Retinal pigment epithelial cell (primary cell): ENCODE results near the gene STAT6.
A peak's percentile ranks its signal among the peaks of the same experiment; 100 is the strongest.

ENCODE experiments used
- DNase-seq: peaks from one replicate; pipeline ENCODE4 v3.0.0-alpha.2; 2010; ENCODE audit warnings: low read depth
- H3K4me3 ChIP-seq: 2 replicates; pipeline ENCODE4 v1.5.1; 2011; ENCODE audit warnings: mild to moderate bottlenecking, low read length, control low read depth, moderate library complexity
- CTCF ChIP-seq: conservative IDR thresholded peaks from 2 replicates; pipeline ENCODE4 v1.5.1; 2011; ENCODE audit warnings: low read depth, low read length, control low read depth, inconsistent platforms

Gene STAT6

GRCh38 chr12:57112492-57113294 lies 1.5 kb upstream of the STAT6 start:
- TF ChIP-seq CTCF = peak; percentile 77
- DNase-seq = no peak
- peak overlapping the region; percentile 64 for H3K4me3 ChIP-seq

- H3K4me3 ChIP-seq = peak overlapping the region; percentile 64
- no peak for TF ChIP-seq CTCF
- DNase-seq = no peak
These were observed 795 bp downstream of the STAT6 start for GRCh38 chr12:57110104-57111030.

- no peak for TF ChIP-seq CTCF
- peak overlapping the region; percentile 64 for H3K4me3 ChIP-seq
- DNase-seq = no peak
These were observed 1.7 kb downstream of the STAT6 start for GRCh38 chr12:57109207-57110103.

GRCh38 chr12:57107456-57108155 lies 3.6 kb downstream of the STAT6 start:
- no peak overlapping the region for H3K4me3 ChIP-seq

GRCh38 chr12:57106021-57106708 lies 5.0 kb downstream of the STAT6 start:
- no peak for DNase-seq
- no peak overlapping the region for H3K4me3 ChIP-seq
- TF ChIP-seq CTCF = no peak

More at GRCh38 chr12:57107456-57108155, 3.6 kb downstream of the STAT6 start:
- DNase-seq = no peak
- TF ChIP-seq CTCF = no peak
